GM19328 (cell line): ENCODE data around the gene IL32.
A peak's percentile ranks its signal among the peaks of the same experiment; 100 is the strongest.

Experiments used
- ATAC-seq: cut with Tn5 transposase; IDR thresholded peaks from one replicate; pipeline ENCODE4 v1.9.1; 2021; ENCODE audit warnings: mild to moderate bottlenecking, moderate library complexity; ENCODE audit not compliant: unreplicated experiment

IL32 gene

GRCh38 chr16:3088925-3089716, 23.7 kb downstream of the IL32 start:
- ATAC-seq: no peak

GRCh38 chr16:3089717-3090592, 24.5 kb downstream of the IL32 start:
- no peak for ATAC-seq

GRCh38 chr16:3091551-3091950, 26.1 kb downstream of the IL32 start:
- ATAC-seq: no peak

GRCh38 chr16:3092501-3092941, 27.1 kb downstream of the IL32 start:
- no peak for ATAC-seq

GRCh38 chr16:3094289-3095027, 29.0 kb downstream of the IL32 start:
- ATAC-seq: no peak

GRCh38 chr16:3095869-3096268, 30.4 kb downstream of the IL32 start:
- ATAC-seq: peak; percentile 63

- no peak for ATAC-seq
These were observed 30.9 kb downstream of the IL32 start for GRCh38 chr16:3096362-3096761.

GRCh38 chr16:3097266-3097665, 31.8 kb downstream of the IL32 start:
- no peak for ATAC-seq

GRCh38 chr16:3098459-3099394, 33.3 kb downstream of the IL32 start, which contains the start of gene ZSCAN10:
ZSCAN10 (minus strand) TSS chr16:3099294; CDS start chr16:3092937, 6,357 bp downstream.
- no peak for ATAC-seq

GRCh38 chr16:3099395-3099731, 33.9 kb downstream of the IL32 start:
- no peak for ATAC-seq

- ATAC-seq: no peak
These were observed 34.5 kb downstream of the IL32 start for GRCh38 chr16:3099732-3100499.

- no peak for ATAC-seq
These were observed 35.8 kb downstream of the IL32 start for GRCh38 chr16:3101018-3101840.

GRCh38 chr16:3101841-3102470, 36.5 kb downstream of the IL32 start:
- no peak for ATAC-seq

GRCh38 chr16:3106205-3106928, 40.9 kb downstream of the IL32 start:
- ATAC-seq: peak; percentile 90

GRCh38 chr16:3112058-3112880, 46.8 kb downstream of the IL32 start, which contains the start of gene ZNF205:
ZNF205 (plus strand) TSS chr16:3112586; CDS start chr16:3113431, 845 bp downstream.
- ATAC-seq: no peak

- ATAC-seq: no peak
These were observed 47.6 kb downstream of the IL32 start for GRCh38 chr16:3112881-3113574.
